ENCODE results near the gene ARHGAP33. TPM values are rescaled to one million over a fixed set of nuclear protein-coding genes. Genes with fewer than 3 reads are reported as not detected.
"Not testable (repeated sequence)": the region's sequence is repeated elsewhere in the genome, so short reads cannot be mapped to it uniquely, and the experiment has no call there.

The ARHGAP33 gene
- total RNA-seq, 1 donor from 2014 or later, result 4.2 TPM

DNA sequence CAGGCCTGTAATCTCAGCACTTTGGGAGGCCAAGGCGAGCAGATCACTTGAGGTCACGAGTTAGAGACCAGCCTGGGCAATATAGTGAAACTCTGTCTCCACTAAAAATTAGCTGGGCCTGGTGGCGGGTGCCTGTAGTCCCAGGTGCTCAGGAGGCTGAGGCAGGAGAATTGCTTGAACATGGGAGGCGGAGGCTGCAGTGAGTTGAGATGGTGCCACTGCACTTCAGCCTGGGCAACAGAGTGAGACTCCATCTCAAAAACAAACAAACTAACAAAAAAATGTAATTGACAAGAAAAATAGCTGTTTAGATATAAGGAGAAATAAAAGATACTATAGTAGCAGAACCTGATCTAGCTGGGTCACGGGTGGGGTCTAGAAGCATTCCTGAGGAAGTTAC is 3.0 kb upstream of the ARHGAP33 start:
- DNase-seq (ENCODE audit: missing footprints); ATAC-seq; intact Hi-C loops (cut with DNase I): not testable (repeated sequence)

DNA sequence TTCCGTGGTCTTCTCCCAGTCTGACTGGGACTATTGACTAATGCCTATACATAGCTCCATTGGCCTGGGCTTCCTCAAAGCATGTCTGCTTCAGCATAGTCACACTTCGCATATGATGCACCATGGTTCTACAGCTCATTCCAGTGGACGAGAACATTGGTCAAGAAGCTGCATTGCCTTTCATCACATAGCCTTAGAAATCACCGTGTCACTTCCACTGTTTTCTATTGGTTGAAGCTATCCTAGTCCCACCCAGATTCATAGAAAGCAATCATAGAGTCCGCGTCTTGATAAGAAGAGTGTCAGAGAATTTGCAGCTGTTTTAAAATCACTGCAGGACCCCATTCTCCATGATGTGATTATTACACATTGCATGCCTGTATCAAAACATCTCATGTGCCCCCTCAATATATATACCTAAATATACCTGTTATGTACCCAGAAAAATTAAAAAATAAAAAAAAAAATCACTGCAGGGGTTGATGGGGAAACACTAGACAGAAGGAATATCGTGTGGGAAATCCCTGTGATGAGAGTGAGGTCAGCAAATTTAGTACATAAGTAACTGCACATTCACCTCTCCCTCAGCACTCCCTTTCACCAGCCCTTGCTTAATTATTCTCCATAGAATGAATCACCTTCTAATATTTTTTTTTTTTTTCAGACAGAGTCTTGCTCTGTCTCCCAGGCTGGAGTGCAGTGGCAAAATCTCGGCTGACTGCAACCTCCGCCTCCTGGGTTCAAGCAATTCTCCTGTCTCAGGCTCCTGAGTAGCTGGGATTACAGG is 2.2 kb upstream of the ARHGAP33 start:
- peak; percentile 39 for DNase-seq (ENCODE audit: missing footprints)
- intact Hi-C loops (cut with DNase I), result no loop called here
- ATAC-seq, result no peak

DNA sequence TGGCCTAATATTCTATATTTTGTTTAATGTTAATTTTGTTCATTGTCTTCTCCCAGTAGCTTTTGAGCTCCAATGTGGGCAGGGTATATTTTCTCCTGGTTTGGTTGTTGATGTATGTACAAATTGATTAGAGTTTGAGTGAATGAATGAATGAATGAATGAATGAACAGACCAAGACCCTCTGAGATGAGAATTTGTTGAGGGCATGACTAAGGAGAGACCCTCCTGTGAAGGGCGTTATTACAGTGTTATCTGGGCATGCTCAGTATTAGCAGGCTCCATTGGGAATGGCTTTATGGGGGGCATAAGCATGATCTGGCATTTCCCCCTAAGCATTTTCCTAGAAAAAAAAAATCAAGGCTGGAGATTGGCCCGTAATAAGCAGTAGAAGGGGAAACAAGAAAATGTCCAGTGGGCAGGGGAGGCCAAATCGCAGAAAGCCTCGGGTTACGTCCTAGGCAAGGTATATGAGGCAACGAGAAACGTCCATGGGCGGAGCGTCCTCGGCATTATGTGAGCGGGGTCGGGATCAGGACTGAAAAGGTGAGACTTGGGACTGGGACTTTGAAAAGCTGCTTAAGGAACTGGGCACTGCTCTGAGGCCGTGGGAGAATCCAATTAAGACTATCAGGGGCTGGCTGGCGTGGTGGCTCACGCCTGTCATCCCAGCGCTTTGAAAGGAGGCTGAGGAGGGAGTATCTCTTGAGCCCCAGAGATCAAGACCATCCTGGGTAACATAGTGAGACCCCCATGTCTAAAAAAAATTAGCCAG is 904 bp upstream of the ARHGAP33 start:
- DNase-seq (ENCODE audit: missing footprints), result peak; percentile 42
- intact Hi-C loops (cut with DNase I), result no loop called here
- ATAC-seq, result no peak

DNA sequence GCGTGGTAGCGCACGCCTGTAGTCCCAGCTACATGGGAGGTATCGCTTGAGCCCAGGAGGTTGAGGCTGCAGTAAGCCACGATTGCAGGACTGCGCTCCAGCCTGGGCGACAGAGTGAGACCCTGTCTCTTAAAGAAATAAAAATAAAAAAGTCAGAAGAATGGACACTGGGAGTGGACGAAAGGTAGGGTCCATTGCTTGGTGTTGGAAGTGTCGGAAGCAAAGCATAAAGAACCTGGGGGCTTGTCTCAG is 392 bp upstream of the ARHGAP33 start:
- intact Hi-C loops (cut with DNase I), result no loop called here
- DNase-seq (ENCODE audit: missing footprints) (no peak), ATAC-seq (no peak)

DNA sequence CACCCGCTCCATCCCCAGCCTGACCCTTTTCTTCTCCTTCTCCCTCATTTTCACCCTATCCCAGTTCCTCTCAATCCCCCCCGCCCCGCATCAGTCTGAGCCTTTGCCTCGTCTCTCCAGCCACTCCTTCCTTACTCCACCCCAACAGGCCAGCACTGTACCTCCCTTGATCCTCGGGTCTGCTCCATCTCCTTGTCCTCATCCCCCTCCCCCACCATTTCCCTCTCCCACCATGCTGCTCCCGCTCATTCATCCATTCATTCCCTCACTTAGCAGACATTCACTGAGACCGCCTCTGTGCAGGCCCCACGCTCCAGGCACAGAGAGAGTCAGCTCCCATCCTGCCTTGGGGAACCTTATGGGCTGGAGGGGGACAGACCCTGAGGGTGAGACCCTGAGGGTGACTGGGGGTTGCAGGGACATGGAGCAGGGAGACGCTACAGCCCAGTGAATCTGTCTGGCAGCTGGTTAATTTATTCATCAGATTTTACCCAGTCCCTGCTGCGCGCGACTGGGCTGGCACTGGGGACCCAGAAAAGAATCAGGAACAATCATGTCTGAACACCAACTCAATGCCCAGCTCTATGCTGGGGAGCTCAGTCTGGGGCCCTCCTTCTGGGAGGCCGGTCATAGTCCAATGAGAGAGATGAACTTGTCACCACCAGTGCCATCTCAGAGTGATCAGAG is 881 bp downstream of the ARHGAP33 start:
- intact Hi-C loops (cut with DNase I), result no loop called here
- no peak for ATAC-seq
- DNase-seq (ENCODE audit: missing footprints), result no peak

DNA sequence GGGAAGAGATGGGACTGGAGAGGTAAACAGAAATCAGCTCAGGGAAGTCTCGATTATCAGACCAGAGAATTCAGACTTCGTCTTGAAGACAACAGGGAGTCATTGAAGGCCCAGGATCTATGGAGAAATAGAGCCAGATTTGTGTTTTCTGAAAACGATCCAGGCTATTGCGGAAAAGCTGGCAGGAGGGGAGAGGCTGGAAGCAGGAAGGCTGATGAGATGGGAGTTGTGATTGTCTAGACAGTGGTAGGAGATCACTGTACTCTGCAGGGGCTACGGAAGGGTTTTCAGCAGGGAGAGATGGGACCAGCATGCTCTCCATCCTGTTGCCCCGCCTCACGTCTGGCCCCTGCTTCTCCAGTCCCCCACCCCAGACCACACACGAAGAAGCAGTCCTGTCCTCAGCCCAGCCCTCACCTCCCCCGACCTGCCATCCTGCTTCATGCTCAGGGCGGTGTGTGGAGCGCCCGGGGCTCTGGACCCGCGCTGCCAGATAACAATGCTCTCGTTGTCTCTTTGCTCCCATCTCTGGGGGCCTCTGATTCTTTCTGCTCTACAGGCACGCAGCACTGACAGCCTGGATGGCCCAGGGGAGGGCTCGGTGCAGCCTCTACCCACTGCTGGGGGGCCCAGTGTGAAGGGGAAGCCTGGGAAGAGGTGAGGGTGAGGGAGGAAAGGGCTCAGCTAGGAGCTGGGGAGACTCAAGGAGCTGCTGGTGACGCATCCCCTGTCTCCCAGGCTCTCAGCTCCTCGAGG is 1.9 kb downstream of the ARHGAP33 start:
- ATAC-seq (no peak), DNase-seq (ENCODE audit: missing footprints) (no peak)
- intact Hi-C loops (cut with DNase I), result no loop called here

DNA sequence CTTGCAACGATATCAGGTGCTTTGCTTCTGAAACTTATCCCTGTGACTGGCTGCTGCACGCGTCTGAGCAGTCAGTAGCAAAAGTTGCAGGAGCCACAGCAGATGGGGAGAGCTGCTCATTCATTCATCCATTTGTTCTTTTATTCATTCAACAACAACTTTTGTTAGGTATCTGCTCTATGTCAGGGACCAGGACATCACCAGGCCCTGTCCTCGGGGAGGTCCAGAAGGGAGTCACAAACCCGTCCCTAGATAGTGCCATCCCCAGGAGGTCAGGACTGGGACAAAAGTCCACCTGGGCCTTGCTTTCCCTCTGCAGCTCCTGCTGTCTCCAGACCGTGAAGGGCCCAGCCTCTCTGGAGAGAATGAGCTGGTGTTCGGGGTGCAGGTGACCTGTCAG is 2.6 kb downstream of the ARHGAP33 start:
- ATAC-seq (no peak), DNase-seq (ENCODE audit: missing footprints) (no peak)
- intact Hi-C loops (cut with DNase I), result no loop called here

DNA sequence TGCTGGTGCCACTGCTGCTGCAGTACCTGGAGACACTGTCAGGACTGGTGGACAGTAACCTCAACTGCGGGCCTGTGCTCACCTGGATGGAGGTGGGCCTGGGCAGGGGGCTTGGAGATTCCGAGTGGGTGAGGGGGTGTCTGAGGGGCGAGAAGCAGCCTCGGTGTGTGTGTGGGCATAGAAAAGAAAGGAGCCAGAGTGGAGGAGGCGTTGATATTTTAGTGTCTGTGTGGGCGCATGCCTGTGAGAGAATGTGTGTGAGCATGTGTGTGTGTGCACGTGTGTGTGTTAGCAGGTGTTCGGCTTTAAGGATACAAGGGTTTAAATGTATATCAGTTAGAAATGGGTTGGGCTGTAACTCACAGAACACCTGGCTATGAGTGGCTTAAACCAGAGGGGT is 3.7 kb downstream of the ARHGAP33 start:
- no peak for ATAC-seq
- intact Hi-C loops (cut with DNase I), result no loop called here
- no peak for DNase-seq (ENCODE audit: missing footprints)

DNA sequence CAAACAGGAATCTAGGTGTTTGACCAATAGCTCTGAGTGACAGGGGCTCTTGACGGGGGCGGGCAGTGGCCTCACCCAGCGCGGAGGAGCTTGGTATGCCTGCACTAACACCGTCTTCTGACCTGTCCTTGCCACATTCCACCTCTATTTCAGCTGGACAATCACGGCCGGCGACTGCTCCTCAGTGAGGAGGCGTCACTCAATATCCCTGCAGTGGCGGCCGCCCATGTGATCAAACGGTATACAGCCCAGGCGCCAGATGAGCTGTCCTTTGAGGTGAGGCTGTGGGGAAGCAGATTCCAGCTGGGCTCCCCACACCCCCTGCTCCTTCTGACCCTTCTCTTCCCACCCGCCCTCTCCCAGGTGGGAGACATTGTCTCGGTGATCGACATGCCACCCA is 4.7 kb downstream of the ARHGAP33 start:
- intact Hi-C loops (cut with DNase I), result no loop called here
- no peak for DNase-seq (ENCODE audit: missing footprints)
- no peak for ATAC-seq

DNA sequence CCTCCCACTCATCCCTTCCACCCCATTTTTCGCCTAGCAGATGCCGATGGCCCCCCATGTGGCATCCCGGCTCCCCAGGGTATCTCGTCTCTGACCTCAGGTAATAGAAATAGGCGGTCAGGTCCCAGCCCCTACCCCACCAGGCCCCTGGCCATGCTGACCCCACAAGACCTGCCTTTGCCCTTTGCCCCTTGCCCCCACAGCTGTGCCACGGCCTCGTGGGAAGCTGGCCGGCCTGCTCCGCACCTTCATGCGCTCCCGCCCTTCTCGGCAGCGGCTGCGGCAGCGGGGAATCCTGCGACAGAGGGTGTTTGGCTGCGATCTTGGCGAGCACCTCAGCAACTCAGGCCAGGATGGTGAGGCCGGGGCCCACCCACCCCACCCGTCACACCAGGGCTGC is 5.4 kb downstream of the ARHGAP33 start:
- intact Hi-C loops (cut with DNase I), result no loop called here
- ATAC-seq, result no peak
- DNase-seq (ENCODE audit: missing footprints), result no peak

DNA sequence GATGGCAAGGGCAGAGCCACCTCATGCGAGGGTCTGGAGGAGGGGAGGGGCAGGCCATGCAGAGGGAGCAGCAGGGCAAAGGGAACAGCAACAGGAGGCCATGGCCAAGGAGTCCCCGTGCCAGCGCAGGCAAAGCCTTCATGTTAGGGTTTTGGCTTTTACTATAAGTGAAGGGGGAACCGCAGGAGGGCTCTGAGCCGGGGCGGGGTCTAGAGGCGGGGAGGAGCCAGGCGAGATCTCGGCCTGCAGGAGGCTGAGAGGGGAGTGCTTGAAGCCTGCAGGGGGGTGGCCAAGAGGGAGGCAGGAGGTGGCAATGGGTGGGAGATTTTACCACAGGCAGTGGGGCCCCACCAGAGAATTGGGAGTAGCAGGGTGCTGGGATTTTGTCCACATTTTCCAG is 6.3 kb downstream of the ARHGAP33 start:
- ATAC-seq (no peak), DNase-seq (ENCODE audit: missing footprints) (no peak)
- intact Hi-C loops (cut with DNase I), result no loop called here

DNA sequence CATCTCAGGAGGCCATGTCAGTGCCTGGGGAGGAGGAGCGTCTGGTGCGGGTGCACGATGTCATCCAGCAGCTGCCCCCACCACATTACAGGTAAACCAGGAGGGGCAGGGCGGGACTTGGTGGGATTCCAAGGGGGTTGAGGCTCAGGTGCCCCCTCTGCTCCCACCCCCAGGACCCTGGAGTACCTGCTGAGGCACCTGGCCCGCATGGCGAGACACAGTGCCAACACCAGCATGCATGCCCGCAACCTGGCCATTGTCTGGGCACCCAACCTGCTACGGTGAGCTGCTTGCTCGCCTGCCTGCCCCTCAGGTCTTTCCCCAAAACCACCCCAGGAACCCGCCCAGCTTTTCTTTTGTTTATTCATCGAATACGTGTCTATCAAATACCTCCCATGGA is 7.2 kb downstream of the ARHGAP33 start:
- DNase-seq (ENCODE audit: missing footprints) (no peak), ATAC-seq (no peak)
- intact Hi-C loops (cut with DNase I), result no loop called here

DNA sequence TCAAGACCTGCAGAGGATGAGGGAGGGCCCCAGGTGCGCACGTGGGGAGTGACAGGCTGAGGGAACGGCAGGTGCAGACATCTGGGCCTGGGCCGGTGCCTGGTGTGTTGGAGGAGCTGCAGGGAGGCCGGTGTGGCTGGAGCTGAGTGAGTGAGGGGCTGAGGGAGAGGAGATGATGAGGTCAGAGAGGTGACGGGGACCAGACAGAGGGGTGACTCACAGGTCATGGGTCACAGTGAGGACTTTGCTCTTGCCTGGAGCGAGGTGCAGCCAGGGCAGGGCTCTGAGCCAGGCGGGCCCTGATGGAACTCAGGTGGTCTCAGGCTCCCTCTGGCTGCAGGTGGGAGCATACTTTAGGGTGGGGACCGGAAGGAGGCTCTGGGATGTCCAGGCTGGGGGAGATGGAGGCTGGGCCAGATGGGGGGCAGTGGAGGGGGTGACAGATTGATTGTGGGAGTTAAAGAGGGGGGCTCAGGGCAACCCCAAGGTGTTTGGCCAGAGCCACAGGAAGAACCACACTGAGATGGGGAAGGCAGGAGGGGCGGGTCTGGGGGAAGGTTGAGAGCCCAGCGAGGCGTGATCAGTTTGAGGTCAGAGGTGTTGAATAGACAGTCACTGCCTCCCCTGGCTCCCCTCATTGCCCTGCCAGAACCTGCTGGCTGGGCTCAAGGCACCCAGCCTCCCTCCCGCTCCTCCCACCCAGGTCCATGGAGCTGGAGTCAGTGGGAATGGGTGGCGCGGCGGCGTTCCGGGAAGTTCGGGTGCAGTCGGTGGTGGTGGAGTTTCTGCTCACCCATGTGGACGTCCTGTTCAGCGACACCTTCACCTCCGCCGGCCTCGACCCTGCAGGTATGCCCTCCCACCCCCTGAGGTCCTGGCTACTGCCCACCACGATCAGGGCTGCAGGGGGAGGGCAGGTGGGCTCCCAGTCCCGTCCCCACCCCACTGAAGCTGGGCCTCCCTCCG is 8.4 kb downstream of the ARHGAP33 start:
- intact Hi-C loops (cut with DNase I), result no loop called here
- DNase-seq (ENCODE audit: missing footprints), result no peak
- ATAC-seq, result no peak

DNA sequence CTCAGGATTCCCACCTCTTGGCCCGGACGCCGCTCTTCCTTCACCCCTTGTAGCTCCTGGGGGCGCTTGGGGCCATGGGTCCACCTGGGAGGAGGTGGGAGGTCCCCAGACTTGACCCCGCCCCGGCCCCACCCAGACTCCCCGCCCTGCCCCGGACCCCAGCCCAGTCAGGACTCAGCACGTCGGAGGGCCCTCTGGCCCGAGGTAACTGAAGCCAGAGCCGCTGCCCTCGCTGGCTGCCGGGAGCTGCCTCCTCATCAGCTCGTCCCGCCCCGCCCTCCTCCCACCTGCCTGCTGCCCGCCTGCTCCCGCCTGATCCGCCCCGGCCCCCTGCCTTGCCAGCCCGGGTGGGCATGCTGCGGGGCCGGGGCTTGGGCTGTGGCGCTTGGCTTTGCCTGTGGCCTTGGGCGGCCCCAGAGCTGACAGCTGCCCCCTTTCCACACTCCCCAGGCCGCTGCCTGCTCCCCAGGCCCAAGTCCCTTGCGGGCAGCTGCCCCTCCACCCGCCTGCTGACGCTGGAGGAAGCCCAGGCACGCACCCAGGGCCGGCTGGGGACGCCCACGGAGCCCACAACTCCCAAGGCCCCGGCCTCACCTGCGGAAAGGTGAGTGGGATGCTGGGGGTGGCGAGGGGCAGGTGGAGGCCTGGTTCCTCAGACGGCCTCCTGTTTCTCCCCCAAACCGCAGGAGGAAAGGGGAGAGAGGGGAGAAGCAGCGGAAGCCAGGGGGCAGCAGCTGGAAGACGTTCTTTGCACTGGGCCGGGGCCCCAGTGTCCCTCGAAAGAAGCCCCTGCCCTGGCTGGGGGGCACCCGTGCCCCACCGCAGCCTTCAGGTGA is 9.4 kb downstream of the ARHGAP33 start:
- ATAC-seq, result no peak
- DNase-seq (ENCODE audit: missing footprints), result no peak
- intact Hi-C loops (cut with DNase I), result no loop called here

DNA sequence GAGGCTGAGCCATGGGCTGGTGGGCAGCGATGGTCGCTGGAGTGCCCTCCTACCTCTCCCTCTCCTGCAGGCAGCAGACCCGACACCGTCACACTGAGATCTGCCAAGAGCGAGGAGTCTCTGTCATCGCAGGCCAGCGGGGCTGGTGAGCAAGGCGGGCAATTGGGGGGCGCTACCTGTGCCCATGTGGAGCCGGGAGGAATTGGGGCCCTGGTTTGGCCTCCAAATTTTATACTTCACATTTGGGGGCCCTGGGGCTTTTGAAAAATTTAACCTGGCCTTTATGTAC is 9.9 kb downstream of the ARHGAP33 start:
- DNase-seq (ENCODE audit: missing footprints), result no peak
- intact Hi-C loops (cut with DNase I), result no loop called here

DNA sequence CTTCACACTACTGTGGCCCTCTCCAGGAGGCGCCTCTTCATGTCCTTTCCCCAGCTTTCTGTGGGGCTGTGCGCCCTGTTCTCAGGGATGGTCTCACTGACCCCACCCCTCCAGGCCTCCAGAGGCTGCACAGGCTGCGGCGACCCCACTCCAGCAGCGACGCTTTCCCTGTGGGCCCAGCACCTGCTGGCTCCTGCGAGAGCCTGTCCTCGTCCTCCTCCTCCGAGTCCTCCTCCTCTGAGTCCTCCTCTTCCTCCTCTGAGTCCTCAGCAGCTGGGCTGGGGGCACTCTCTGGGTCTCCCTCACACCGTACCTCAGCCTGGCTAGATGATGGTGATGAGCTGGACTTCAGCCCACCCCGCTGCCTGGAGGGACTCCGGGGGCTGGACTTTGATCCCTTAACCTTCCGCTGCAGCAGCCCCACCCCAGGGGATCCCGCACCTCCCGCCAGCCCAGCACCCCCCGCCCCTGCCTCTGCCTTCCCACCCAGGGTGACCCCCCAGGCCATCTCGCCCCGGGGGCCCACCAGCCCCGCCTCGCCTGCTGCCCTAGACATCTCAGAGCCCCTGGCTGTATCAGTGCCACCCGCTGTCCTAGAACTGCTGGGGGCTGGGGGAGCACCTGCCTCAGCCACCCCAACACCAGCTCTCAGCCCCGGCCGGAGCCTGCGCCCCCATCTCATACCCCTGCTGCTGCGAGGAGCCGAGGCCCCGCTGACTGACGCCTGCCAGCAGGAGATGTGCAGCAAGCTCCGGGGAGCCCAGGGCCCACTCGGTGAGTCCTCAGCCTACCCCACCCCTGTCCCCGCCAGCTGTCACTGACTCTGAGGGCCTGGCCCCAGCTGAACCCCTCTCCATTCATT is 11.2 kb downstream of the ARHGAP33 start:
- ATAC-seq, result no peak

More for the DNA sequence above, 9.9 kb downstream of the ARHGAP33 start:
- ATAC-seq, result no peak

More for the DNA sequence above, 11.2 kb downstream of the ARHGAP33 start:
- intact Hi-C loops (cut with DNase I), result no loop called here
- DNase-seq (ENCODE audit: missing footprints), result no peak

Data from Right ventricle myocardium inferior (tissue), 1 donor.